ENCODE measurements around the gene OSBP2.

OSBP2 gene

DNA sequence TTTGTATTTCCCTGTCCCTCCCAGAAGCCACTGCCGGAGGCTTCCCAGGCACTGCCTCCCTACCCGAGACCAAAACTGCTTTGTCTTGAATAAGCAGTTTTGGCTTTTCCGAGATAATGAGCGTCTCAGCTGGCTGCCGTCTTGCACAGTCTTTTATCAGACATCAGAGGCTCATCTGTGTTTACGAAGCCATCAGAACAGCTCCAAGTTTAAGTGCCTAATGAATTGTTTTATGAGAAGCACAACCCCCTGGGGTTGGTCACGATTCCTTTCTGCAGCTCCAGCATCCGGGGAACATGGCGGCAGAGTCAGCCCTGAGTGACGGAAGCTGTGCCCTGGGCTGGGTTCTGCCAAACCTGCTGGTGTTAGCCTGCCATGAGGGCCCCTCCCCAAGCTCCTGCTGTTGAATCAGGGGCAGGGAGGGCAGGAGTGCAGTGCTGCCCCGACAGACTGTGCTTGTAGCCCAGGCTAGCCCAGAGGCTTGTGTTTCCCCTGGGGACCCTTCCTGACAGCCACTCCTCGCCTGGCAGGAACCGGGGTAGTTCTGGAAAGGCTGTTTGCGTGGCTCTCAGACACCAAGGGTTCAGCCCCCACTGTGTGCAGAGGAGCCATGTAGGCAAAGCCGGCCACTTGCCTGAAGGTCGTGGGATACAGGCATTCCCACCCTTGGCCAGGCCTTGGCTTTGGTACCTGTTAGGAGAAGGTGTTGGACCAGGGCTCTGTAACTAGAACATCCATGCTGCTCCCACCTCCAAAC is 177.8 kb downstream of the OSBP2 start:
- no peak overlapping the region for H3K4me3 ChIP-seq (ENCODE audit: low read length)
- TF ChIP-seq, protein P1, sequence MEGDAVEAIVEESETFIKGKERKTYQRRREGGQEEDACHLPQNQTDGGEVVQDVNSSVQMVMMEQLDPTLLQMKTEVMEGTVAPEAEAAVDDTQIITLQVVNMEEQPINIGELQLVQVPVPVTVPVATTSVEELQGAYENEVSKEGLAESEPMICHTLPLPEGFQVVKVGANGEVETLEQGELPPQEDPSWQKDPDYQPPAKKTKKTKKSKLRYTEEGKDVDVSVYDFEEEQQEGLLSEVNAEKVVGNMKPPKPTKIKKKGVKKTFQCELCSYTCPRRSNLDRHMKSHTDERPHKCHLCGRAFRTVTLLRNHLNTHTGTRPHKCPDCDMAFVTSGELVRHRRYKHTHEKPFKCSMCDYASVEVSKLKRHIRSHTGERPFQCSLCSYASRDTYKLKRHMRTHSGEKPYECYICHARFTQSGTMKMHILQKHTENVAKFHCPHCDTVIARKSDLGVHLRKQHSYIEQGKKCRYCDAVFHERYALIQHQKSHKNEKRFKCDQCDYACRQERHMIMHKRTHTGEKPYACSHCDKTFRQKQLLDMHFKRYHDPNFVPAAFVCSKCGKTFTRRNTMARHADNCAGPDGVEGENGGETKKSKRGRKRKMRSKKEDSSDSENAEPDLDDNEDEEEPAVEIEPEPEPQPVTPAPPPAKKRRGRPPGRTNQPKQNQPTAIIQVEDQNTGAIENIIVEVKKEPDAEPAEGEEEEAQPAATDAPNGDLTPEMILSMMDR (conservative IDR thresholded peaks at IDR 0.05; ENCODE audit: low read depth, low read length) = no peak
- DNase-seq (ENCODE audit: low read depth) = no peak

DNA sequence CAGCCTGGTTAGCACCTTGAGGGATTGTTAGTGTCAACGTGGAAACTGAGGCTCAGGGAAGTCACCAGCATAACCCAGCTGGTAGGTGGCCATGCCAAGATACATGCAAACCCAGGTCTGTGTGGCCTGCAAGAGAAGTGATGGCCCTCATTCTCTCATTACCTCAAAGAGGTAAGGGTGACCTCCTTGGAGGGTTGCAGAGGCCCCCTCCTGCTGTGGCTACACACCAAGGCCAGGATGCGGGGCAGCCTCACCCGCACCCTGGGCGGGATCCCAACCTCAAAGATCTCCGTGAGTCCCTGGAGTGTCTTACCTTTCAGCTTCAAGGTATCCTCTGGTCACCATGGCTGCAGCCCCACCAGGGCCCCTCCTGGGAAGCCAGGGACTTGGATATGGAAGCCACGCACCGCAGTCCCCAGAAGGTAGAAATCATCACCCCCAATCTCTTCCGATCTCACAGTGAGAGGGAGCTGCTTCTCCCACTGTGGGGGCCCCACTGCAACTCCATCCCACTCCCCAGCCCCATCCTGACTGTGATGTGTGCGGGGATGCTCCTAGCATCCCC is 178.5 kb downstream of the OSBP2 start:
- H3K4me3 ChIP-seq (ENCODE audit: low read length) = no peak overlapping the region
- no peak for DNase-seq (ENCODE audit: low read depth)
- TF ChIP-seq, protein P1 (conservative IDR thresholded peaks at IDR 0.05; ENCODE audit: low read depth, low read length) = no peak

DNA sequence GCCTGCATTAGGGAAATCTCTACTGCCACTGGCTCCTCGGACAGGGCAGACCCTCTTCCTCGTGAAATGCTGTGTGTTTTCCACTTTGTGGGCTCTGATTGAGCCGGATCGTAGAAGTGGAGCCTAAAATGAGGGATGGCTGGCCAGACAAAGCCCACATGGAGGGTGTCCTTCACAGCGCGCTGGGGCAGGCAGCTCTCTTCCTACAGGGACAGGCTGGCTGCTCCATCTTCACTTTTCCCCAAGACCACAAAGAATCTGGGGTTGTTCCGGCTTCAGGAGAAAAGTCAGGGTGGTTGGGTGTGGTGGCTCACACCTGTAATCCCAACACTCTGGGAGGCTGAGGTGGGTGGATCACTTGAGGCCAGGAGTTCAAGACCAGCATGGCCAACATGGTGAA is 179.0 kb downstream of the OSBP2 start:
- TF ChIP-seq, protein P1 (conservative IDR thresholded peaks at IDR 0.05; ENCODE audit: low read depth, low read length) = no peak
- DNase-seq (ENCODE audit: low read depth) = no peak
- H3K4me3 ChIP-seq (ENCODE audit: low read length) = no peak overlapping the region

DNA sequence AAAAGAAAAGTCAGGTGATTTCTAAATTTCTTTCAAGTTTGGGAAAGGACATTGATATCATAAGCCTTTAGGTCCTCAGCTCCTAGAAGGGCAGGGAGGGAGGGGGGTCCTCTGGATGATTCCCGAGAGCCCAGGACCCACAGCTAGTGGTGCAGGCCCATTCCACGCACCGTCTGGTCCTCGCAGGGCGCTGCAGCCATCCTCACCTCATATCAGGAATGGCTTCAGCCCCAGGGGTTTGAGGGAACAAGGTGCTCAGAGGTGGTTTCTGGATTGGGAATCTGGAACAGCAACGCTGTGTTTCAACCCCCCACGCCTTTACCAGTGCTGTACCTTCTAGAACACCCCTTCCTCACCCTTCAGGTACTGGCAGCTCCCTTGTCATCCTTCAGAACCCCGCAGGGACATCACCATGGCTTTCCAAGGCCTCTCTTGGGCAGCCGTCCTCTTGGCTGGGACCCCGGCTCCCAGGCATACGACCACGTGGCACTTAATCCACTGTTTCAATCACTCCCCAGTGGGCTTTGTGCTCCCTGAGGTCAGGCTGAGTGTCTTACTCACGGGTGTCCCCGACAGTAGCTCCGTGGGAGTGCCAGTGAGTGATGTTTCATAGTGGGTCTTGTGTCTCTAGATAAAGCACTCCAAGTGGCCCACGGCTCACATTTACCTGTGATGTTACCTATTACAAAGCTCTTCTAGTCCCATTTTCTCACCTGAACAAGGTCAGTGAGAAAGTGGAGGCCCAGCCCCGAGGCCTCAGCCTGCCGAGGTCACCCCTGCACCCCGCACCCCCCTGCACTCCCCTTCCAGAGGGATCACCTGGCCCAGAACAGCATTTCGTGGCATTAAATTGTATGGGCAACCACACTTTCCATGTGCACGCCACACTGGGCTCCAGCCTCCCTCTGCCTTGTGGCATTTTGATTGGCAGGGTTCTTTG is 180.0 kb downstream of the OSBP2 start:
- TF ChIP-seq, protein P1 (conservative IDR thresholded peaks at IDR 0.05; ENCODE audit: low read depth, low read length) = no peak
- DNase-seq (ENCODE audit: low read depth) = no peak

DNA sequence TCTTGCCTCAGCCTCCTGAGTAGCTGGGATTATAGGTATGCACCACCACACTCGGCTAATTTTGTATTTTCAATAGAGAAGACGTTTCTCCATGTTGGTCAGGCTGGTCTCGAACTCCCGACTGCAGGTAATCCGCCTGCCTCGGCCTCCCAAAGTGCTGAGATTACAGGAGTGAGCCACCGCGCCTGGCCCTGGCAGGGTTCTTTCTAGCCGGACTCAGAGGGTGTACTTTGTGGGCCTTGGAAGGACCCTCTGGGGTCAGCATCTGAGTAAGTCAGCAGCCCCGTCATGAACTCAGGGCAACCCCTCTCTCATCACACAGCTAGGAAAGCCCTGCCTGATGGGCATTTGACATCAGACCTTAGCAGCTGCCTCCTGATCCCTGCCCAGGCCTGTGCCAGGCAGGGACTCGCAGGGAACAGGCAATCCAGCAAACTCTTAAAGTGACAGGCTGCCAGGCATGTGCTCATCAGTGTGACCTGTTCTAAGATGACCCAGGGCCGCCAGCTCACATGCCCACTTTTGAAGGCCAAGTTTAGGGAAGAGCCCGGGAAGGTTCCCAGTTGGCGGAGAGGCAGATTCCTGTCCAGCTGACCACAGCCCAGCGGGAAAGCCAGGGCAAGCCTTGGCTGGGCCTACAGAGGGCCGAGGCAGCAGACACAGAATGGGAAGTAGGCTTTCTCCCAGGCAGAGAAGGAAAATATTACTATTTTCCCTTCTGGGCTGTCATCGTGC is 181.0 kb downstream of the OSBP2 start:
- TF ChIP-seq, protein P1 (conservative IDR thresholded peaks at IDR 0.05; ENCODE audit: low read depth, low read length) = no peak
- H3K4me3 ChIP-seq (ENCODE audit: low read length) = no peak overlapping the region
- no peak for DNase-seq (ENCODE audit: low read depth)

More for the DNA sequence above, 180.0 kb downstream of the OSBP2 start:
- no peak overlapping the region for H3K4me3 ChIP-seq (ENCODE audit: low read length)

DNA sequence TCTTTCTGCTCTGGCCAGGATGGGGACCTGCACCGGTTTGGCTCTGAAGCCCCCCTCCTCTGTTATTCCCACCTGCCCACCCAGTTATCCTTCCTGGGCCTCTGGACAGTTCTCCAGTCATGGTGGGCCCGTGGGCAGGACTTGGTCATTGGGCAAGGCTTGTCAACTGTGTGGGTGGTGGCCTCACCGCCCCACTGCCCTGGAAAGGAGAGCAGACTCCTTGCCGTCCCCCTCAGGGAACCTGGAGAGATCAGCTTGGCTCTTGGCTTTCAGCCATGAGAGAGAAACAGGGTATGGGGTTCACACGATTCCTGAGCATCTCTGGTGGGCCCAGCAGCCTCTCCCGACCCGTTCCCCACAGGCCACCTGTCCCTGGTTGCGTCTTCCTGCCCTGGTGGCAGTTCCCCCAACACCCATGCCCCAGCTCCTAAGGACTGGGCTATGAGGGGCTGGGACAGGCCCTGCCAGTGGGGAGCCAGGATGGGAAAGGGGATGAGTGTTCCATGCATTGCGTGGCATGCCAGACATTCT is 181.6 kb downstream of the OSBP2 start:
- TF ChIP-seq, protein P1 (conservative IDR thresholded peaks at IDR 0.05; ENCODE audit: low read depth, low read length) = no peak
- DNase-seq (ENCODE audit: low read depth) = no peak

More for the DNA sequence above, 181.6 kb downstream of the OSBP2 start:
- no peak overlapping the region for H3K4me3 ChIP-seq (ENCODE audit: low read length)
